GM19328 (cell line): ENCODE data around the gene CPSF3.

Source experiments
- ATAC-seq: cut with Tn5 transposase; IDR thresholded peaks from one replicate; pipeline ENCODE4 v1.9.1; 2021; ENCODE audit warnings: mild to moderate bottlenecking, moderate library complexity; ENCODE audit not compliant: unreplicated experiment

The CPSF3 gene

GRCh38 chr2:9462886-9463697 lies 39.6 kb downstream of the CPSF3 start:
- ATAC-seq = no peak

- peak; percentile 73 for ATAC-seq
These were observed 40.2 kb downstream of the CPSF3 start for GRCh38 chr2:9463698-9464034.

GRCh38 chr2:9465170-9465569 lies 41.7 kb downstream of the CPSF3 start:
- ATAC-seq = no peak

GRCh38 chr2:9466147-9466683 lies 42.8 kb downstream of the CPSF3 start:
- no peak for ATAC-seq

- ATAC-seq = no peak
These were observed 44.2 kb downstream of the CPSF3 start for GRCh38 chr2:9467687-9468086.

- no peak for ATAC-seq
These were observed 47.8 kb downstream of the CPSF3 start for GRCh38 chr2:9471206-9471605.

GRCh38 chr2:9472511-9472910 lies 49.1 kb downstream of the CPSF3 start:
- ATAC-seq = no peak

- ATAC-seq = no peak
These were observed 50.0 kb downstream of the CPSF3 start for GRCh38 chr2:9473308-9473984.

GRCh38 chr2:9473985-9474360 lies 50.5 kb downstream of the CPSF3 start:
- peak; percentile 25 for ATAC-seq

GRCh38 chr2:9474361-9475057 lies 51.1 kb downstream of the CPSF3 start, which contains the start of gene IAH1:
TSS of gene IAH1 (plus strand) at chr2:9474551. CDS start at chr2:9474567, 16 bp downstream.
- peak; percentile 79 for ATAC-seq

- no peak for ATAC-seq
These were observed 54.5 kb downstream of the CPSF3 start for GRCh38 chr2:9477914-9478313.

GRCh38 chr2:9478526-9478925 lies 55.1 kb downstream of the CPSF3 start:
- ATAC-seq = no peak

GRCh38 chr2:9480157-9480556 lies 56.7 kb downstream of the CPSF3 start:
- no peak for ATAC-seq

- ATAC-seq = no peak
These were observed 59.7 kb downstream of the CPSF3 start for GRCh38 chr2:9483107-9483506.

GRCh38 chr2:9484533-9484932 lies 61.1 kb downstream of the CPSF3 start:
- no peak for ATAC-seq

- no peak for ATAC-seq
These were observed 65.4 kb downstream of the CPSF3 start for GRCh38 chr2:9488583-9489547.

- no peak for ATAC-seq
These were observed 67.3 kb downstream of the CPSF3 start for GRCh38 chr2:9490789-9491188.

- no peak for ATAC-seq
These were observed 69.5 kb downstream of the CPSF3 start for GRCh38 chr2:9492927-9493326.

GRCh38 chr2:9493478-9493877 lies 70.0 kb downstream of the CPSF3 start:
- no peak for ATAC-seq

GRCh38 chr2:9494081-9494480 lies 70.6 kb downstream of the CPSF3 start:
- ATAC-seq = no peak
